Measurements from ENCODE around the gene ENTHD1. TPM values are rescaled to one million over a fixed set of nuclear protein-coding genes. Genes with fewer than 3 reads are reported as not detected.

Gene ENTHD1
- total RNA-seq, 2 experiments from 2014 or later: 0.47 TPM; not detected in 1

DNA sequence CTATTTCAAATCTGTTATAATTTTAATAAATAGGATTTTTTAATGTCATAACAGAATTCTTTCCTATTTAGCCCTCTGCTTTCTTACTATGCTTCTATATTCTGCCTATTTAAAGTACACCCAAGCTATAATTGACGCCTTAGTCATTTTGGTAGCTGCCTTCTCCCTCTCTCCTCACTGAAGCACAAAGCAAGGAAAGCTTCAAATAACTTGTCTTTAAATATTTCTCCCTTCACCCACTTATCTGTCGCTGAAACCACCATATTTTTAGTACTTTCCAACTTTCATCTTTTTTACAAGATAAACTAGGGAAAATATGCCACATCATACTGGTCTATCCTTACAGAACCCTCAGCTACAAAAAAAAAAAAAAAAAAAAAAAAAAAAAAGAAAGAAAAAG is 127.9 kb downstream of the ENTHD1 start:
- intact Hi-C loops (cut with DNase I, micrococcal nuclease): no loop called here
- Histone ChIP-seq H3K4me1 (ENCODE audit: insufficient read depth, low read length) (no peaks in the 10 kb centered on the region), H3K27me3 (ENCODE audit: control insufficient read depth in 1 of 2, insufficient read depth in 2 of 2, low read length in 2 of 2) (no peaks in the 10 kb centered on the region), H3K27ac (ENCODE audit: low read depth in 1 of 2, low read length in 2 of 2) (no peak overlapping the region), H3K9me3 (ENCODE audit: control insufficient read depth in 1 of 2, insufficient read depth in 1 of 2, low read length in 2 of 2) (no peaks in the 10 kb centered on the region), H3K36me3 (ENCODE audit: insufficient read depth, low read length) (no peaks in the 10 kb centered on the region), H3K4me3 (ENCODE audit: low read length) (no peak overlapping the region)
- no peak for DNase-seq
- Mint-ChIP-seq H3K9me3 (no peaks in the 10 kb centered on the region), H3K4me3 (no peak overlapping the region), H3K27ac (no peak overlapping the region), H3K36me3 (ENCODE audit: low read depth) (no peaks in the 10 kb centered on the region), H3K27me3 (no peaks in the 10 kb centered on the region), H3K4me1 (ENCODE audit: low read depth) (no peaks in the 10 kb centered on the region)
- TF ChIP-seq, protein P1, sequence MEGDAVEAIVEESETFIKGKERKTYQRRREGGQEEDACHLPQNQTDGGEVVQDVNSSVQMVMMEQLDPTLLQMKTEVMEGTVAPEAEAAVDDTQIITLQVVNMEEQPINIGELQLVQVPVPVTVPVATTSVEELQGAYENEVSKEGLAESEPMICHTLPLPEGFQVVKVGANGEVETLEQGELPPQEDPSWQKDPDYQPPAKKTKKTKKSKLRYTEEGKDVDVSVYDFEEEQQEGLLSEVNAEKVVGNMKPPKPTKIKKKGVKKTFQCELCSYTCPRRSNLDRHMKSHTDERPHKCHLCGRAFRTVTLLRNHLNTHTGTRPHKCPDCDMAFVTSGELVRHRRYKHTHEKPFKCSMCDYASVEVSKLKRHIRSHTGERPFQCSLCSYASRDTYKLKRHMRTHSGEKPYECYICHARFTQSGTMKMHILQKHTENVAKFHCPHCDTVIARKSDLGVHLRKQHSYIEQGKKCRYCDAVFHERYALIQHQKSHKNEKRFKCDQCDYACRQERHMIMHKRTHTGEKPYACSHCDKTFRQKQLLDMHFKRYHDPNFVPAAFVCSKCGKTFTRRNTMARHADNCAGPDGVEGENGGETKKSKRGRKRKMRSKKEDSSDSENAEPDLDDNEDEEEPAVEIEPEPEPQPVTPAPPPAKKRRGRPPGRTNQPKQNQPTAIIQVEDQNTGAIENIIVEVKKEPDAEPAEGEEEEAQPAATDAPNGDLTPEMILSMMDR (IDR thresholded peaks at IDR 0.05): no peak
- CTCF ChIA-PET: interaction anchor here (1.3 to 2.1 kb wide), 2 partner anchors 11 to 15 kb away, joined by 4 to 5 read pairs; no protein-coding TSS in a partner anchor
- POLR2A ChIA-PET: interaction anchor here (0.6 to 1.1 kb wide), 2 partner anchors 27 to 126 kb away, joined by 3 read pairs; no protein-coding TSS in a partner anchor
- ATAC-seq (ENCODE audit: poor library complexity): no peak

DNA sequence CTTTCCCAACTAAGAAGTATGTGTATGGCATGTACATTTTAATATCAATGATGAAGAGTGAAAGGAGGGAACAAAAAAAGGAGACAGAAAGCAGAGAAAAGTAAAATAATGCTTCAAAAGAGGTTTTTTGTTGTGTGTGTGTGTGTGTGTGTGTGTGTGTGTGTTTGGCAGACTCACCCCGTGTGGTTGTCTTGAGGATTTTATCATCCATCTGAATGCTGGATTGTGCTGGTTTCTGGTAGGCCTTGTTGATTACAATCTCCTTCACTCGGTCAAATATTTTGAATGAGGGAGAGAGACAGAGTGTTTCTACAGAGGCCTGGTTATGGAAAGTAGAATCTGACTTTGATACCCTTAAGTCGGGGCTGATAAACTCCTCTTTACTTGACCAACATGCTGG is 128.5 kb downstream of the ENTHD1 start:
- Mint-ChIP-seq H3K27ac (no peak overlapping the region), H3K9me3 (no peaks in the 10 kb centered on the region), H3K4me1 (ENCODE audit: low read depth) (no peaks in the 10 kb centered on the region), H3K36me3 (ENCODE audit: low read depth) (no peaks in the 10 kb centered on the region), H3K27me3 (no peaks in the 10 kb centered on the region), H3K4me3 (no peak overlapping the region)
- Histone ChIP-seq H3K36me3 (ENCODE audit: insufficient read depth, low read length) (no peaks in the 10 kb centered on the region), H3K9me3 (ENCODE audit: control insufficient read depth in 1 of 2, insufficient read depth in 1 of 2, low read length in 2 of 2) (no peaks in the 10 kb centered on the region), H3K27ac (ENCODE audit: low read depth in 1 of 2, low read length in 2 of 2) (no peak overlapping the region), H3K27me3 (ENCODE audit: control insufficient read depth in 1 of 2, insufficient read depth in 2 of 2, low read length in 2 of 2) (no peaks in the 10 kb centered on the region), H3K4me3 (ENCODE audit: low read length) (no peak overlapping the region), H3K4me1 (ENCODE audit: insufficient read depth, low read length) (no peaks in the 10 kb centered on the region)
- ChIA-PET POLR2A (interaction anchor here (0.6 to 1.1 kb wide), 2 partner anchors 28 to 127 kb away, joined by 3 read pairs; no protein-coding TSS in a partner anchor), CTCF (interaction anchor here (1.3 to 2.1 kb wide), 2 partner anchors 12 to 15 kb away, joined by 4 to 5 read pairs; no protein-coding TSS in a partner anchor)
- intact Hi-C loops (cut with DNase I, micrococcal nuclease): no loop called here
- TF ChIP-seq, protein P1 (IDR thresholded peaks at IDR 0.05): no peak
- ATAC-seq (ENCODE audit: poor library complexity): no peak
- no peak for DNase-seq

DNA sequence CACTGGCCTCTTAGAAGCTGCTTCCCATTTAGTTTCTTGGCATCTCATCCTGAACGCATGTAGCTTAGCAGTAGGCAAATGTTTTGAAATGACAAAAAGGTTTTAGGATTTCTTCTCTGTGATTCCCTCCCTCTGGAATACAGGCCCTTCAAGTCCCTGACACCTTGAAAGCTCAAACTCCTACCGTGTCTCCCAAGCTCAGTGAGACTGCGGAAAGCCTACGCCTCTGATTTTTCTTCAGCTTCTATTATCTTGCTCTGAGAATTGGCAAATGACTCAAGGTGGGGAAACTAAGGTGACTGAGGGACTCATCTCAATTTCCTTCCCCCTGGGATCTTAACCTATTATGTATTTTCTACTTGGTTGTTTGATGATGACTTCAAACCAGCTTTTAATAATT is 130.3 kb downstream of the ENTHD1 start:
- H3K9me3 Mint-ChIP-seq: no peaks in the 10 kb centered on the region
- no peaks in the 10 kb centered on the region for H3K4me1 Mint-ChIP-seq (ENCODE audit: low read depth)
- H3K4me3 Mint-ChIP-seq: no peak overlapping the region
- no peak for DNase-seq
- no peaks in the 10 kb centered on the region for H3K9me3 ChIP-seq (ENCODE audit: control insufficient read depth in 1 of 2, insufficient read depth in 1 of 2, low read length in 2 of 2)
- no peak overlapping the region for H3K4me3 ChIP-seq (ENCODE audit: low read length)
- no peak overlapping the region for H3K27ac ChIP-seq (ENCODE audit: low read depth in 1 of 2, low read length in 2 of 2)
- CTCF ChIA-PET: no interaction called here
- H3K27me3 Mint-ChIP-seq: no peaks in the 10 kb centered on the region
- H3K4me1 ChIP-seq (ENCODE audit: insufficient read depth, low read length): no peaks in the 10 kb centered on the region
- TF ChIP-seq, protein P1 (IDR thresholded peaks at IDR 0.05): no peak
- H3K36me3 ChIP-seq (ENCODE audit: insufficient read depth, low read length): no peaks in the 10 kb centered on the region
- intact Hi-C loops (cut with DNase I, micrococcal nuclease): no loop called here
- POLR2A ChIA-PET: no interaction called here
- H3K27me3 ChIP-seq (ENCODE audit: control insufficient read depth in 1 of 2, insufficient read depth in 2 of 2, low read length in 2 of 2): no peaks in the 10 kb centered on the region
- ATAC-seq (ENCODE audit: poor library complexity): no peak
- H3K27ac Mint-ChIP-seq: no peak overlapping the region
- no peaks in the 10 kb centered on the region for H3K36me3 Mint-ChIP-seq (ENCODE audit: low read depth)

Data from CD4-positive, alpha-beta T cell (primary cell).